GM21423 (cell line): ENCODE measurements around the gene PITHD1.
A peak's percentile ranks its signal among the peaks of the same experiment; 100 is the strongest.
"Not testable (repeated sequence)": the region's sequence is repeated elsewhere in the genome, so short reads cannot be mapped to it uniquely, and the experiment has no call there.

ENCODE experiments used
- ATAC-seq: cut with Tn5 transposase; IDR thresholded peaks from one replicate; pipeline ENCODE4 v1.9.1; 2021; ENCODE audit warnings: mild to moderate bottlenecking, moderate library complexity; ENCODE audit not compliant: unreplicated experiment

Gene PITHD1

GRCh38 chr1:23823767-23824166, 45.5 kb downstream of the PITHD1 start:
- no peak for ATAC-seq

- ATAC-seq = no peak
Observed at GRCh38 chr1:23824711-23825075, 46.5 kb downstream of the PITHD1 start.

GRCh38 chr1:23825076-23825761, 47.0 kb downstream of the PITHD1 start, which contains the start of gene HMGCL:
Gene HMGCL, minus strand, starts transcription at chr1:23825429. Its CDS starts 14 bp downstream, at chr1:23825415.
- ATAC-seq = peak; percentile 91

- ATAC-seq = no peak
Observed at GRCh38 chr1:23825762-23826522, 47.7 kb downstream of the PITHD1 start.

GRCh38 chr1:23826590-23826989, 48.4 kb downstream of the PITHD1 start:
- ATAC-seq = not testable (repeated sequence)

- ATAC-seq = no peak
Observed at GRCh38 chr1:23827717-23828116, 49.5 kb downstream of the PITHD1 start.

GRCh38 chr1:23834156-23834555, 55.9 kb downstream of the PITHD1 start:
- ATAC-seq = not testable (repeated sequence)

- no peak for ATAC-seq
Observed at GRCh38 chr1:23836037-23836436, 57.8 kb downstream of the PITHD1 start.
